ENCODE data around the gene TRIM31.

Gene TRIM31

DNA sequence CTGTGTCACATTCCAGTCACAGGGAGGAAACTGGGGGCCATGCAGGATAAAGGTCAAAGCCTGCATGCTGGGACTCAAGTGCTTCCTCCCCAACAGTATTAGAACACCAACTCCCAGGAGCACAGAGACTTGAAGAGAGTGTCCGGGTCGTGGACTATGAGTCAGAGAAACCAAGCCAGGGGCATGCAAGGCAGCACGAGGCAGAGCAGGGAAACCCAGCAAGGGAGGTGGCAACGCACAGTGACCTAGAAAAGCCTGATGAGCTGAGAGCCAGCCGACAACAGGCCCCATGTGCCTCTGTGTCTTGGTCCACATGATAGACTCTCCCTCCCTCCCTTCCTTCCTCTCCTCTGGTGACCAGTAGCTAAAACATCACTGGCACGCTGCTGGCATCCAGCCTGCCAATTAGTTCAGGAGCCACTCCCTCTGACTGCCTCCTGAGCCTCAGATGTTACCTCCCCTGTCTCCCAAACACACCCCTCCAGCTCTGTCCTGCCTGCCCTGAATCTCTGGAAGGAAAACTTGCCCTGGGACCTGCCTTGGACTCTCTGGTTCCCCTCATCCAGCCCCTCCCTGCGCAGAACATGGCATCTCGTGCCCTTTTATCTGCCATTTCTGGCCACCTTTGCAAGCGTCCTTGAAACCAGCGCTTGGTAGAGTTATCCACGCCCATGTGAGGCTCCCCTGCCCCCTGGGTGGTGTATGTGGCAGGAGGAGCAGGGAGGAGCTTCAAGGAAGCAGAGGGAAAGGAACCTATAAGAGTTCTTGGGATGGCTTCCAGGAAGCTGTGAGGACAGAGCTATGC is 21.1 kb downstream of the TRIM31 start:
- Histone ChIP-seq H3F3A (ENCODE audit: insufficient read depth) (no peaks in the 10 kb centered on the region), H3K36me3 (ENCODE audit: low read length) (no peaks in the 10 kb centered on the region), H3K27ac (ENCODE audit: low read depth, low read length) (no peak overlapping the region), H3K27me3 (ENCODE audit: low read length) (no peaks in the 10 kb centered on the region), H3K9ac (ENCODE audit: low read length) (no peak overlapping the region), H3K9me3 (ENCODE audit: insufficient read depth, low read length) (no peaks in the 10 kb centered on the region), H3K79me2 (ENCODE audit: insufficient read depth, low read length) (no peaks in the 10 kb centered on the region), H3K9me2 (replicated peaks; ENCODE audit: insufficient read depth, low read length) (no peaks in the 10 kb centered on the region), H3K4me3 (ENCODE audit: insufficient read depth, low read length, poor library complexity, severe bottlenecking) (no peak overlapping the region), H3K4me2 (ENCODE audit: low read depth, low read length, poor library complexity, severe bottlenecking) (no peak overlapping the region), H2AFZ (ENCODE audit: low read depth, low read length, severe bottlenecking) (no peak overlapping the region), H4K20me1 (ENCODE audit: low read depth, low read length) (no peaks in the 10 kb centered on the region)
- TF ChIP-seq, protein P1, sequence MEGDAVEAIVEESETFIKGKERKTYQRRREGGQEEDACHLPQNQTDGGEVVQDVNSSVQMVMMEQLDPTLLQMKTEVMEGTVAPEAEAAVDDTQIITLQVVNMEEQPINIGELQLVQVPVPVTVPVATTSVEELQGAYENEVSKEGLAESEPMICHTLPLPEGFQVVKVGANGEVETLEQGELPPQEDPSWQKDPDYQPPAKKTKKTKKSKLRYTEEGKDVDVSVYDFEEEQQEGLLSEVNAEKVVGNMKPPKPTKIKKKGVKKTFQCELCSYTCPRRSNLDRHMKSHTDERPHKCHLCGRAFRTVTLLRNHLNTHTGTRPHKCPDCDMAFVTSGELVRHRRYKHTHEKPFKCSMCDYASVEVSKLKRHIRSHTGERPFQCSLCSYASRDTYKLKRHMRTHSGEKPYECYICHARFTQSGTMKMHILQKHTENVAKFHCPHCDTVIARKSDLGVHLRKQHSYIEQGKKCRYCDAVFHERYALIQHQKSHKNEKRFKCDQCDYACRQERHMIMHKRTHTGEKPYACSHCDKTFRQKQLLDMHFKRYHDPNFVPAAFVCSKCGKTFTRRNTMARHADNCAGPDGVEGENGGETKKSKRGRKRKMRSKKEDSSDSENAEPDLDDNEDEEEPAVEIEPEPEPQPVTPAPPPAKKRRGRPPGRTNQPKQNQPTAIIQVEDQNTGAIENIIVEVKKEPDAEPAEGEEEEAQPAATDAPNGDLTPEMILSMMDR (IDR thresholded peaks at IDR 0.05; ENCODE audit: insufficient read depth, low read length, poor library complexity, severe bottlenecking): no peak
- TF ChIP-seq EZH2phosphoT487 (conservative IDR thresholded peaks at IDR 0.05; ENCODE audit: low read length): no peak

DNA sequence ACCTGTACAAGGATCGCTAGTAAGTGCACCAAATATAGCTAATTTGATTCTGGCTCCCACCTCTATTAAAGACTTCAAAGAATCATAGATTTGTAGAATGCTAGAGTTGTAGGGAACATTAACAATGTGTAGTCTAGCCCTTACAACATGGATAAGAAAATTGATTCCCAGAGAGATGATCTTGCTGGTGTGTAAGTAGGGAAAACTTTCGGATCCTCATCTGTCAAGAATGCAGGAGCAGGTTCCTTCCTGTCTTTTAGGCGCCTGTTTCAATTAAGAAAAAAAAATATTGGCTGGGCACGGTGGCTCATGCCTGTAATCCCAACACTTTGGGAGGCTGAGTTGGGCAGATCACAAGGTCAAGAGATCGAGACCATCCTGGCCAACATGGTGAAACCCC is 25.0 kb downstream of the TRIM31 start:
- no peak overlapping the region for H3K9ac ChIP-seq (ENCODE audit: low read length)
- TF ChIP-seq, protein P1 (IDR thresholded peaks at IDR 0.05; ENCODE audit: insufficient read depth, low read length, poor library complexity, severe bottlenecking): no peak
- TF ChIP-seq EZH2phosphoT487 (conservative IDR thresholded peaks at IDR 0.05; ENCODE audit: low read length): no peak
- no peak overlapping the region for H3K4me3 ChIP-seq (ENCODE audit: insufficient read depth, low read length, poor library complexity, severe bottlenecking)
- no peaks in the 10 kb centered on the region for H3K9me3 ChIP-seq (ENCODE audit: insufficient read depth, low read length)
- H3F3A ChIP-seq (ENCODE audit: insufficient read depth): no peaks in the 10 kb centered on the region
- no peak overlapping the region for H2AFZ ChIP-seq (ENCODE audit: low read depth, low read length, severe bottlenecking)
- H4K20me1 ChIP-seq (ENCODE audit: low read depth, low read length): no peaks in the 10 kb centered on the region
- no peak overlapping the region for H3K27ac ChIP-seq (ENCODE audit: low read depth, low read length)
- H3K79me2 ChIP-seq (ENCODE audit: insufficient read depth, low read length): no peaks in the 10 kb centered on the region
- H3K9me2 ChIP-seq (replicated peaks; ENCODE audit: insufficient read depth, low read length): no peaks in the 10 kb centered on the region
- H3K36me3 ChIP-seq (ENCODE audit: low read length): no peaks in the 10 kb centered on the region
- H3K27me3 ChIP-seq (ENCODE audit: low read length): no peaks in the 10 kb centered on the region
- H3K4me2 ChIP-seq (ENCODE audit: low read depth, low read length, poor library complexity, severe bottlenecking): no peak overlapping the region

- no peak overlapping the region for H3K4me2 ChIP-seq (ENCODE audit: low read depth, low read length, poor library complexity, severe bottlenecking)
- 0 out of 2 replicates have a peak, but pooled peaks cover 3% of the 10 kb centered on the region for H3K27me3 ChIP-seq (ENCODE audit: low read length)
- H3K79me2 ChIP-seq (ENCODE audit: insufficient read depth, low read length): no peaks in the 10 kb centered on the region
Measured at GRCh38 chr6:30077218-30077617, 35.7 kb downstream of the TRIM31 start.

More at GRCh38 chr6:30077218-30077617, 35.7 kb downstream of the TRIM31 start:
- Histone ChIP-seq H3F3A (ENCODE audit: insufficient read depth) (no peaks in the 10 kb centered on the region), H4K20me1 (ENCODE audit: low read depth, low read length) (no peaks in the 10 kb centered on the region), H3K9me3 (ENCODE audit: insufficient read depth, low read length) (no peaks in the 10 kb centered on the region), H2AFZ (ENCODE audit: low read depth, low read length, severe bottlenecking) (no peak overlapping the region), H3K4me3 (ENCODE audit: insufficient read depth, low read length, poor library complexity, severe bottlenecking) (no peak overlapping the region), H3K9me2 (replicated peaks; ENCODE audit: insufficient read depth, low read length) (no peaks in the 10 kb centered on the region), H3K27ac (ENCODE audit: low read depth, low read length) (no peak overlapping the region), H3K36me3 (ENCODE audit: low read length) (no peaks in the 10 kb centered on the region), H3K9ac (ENCODE audit: low read length) (no peak overlapping the region)
- TF ChIP-seq, protein P1 (IDR thresholded peaks at IDR 0.05; ENCODE audit: insufficient read depth, low read length, poor library complexity, severe bottlenecking): no peak
- no peak for TF ChIP-seq EZH2phosphoT487 (conservative IDR thresholded peaks at IDR 0.05; ENCODE audit: low read length)

All from SU-DHL-6 (cell line).